Subcutaneous adipose tissue (tissue), 4 donors: Measurements from ENCODE around the gene NDUFA7. TPM values are rescaled to one million over a fixed set of nuclear protein-coding genes. Genes with fewer than 3 reads are reported as not detected.

Experiments used
- total RNA-seq, 4 donors: library from RNA; depleted of rRNA; stranded (reverse); fragments of >200 nt; gene quantifications; one replicate each; pipeline ENCODE4 v1.1.0, GENCODE V29; 2016
- TF ChIP-seq, protein P1 (sequence below): fragments of 450-650 bp; IDR thresholded peaks from one replicate; pipeline ENCODE4 v1.5.1; 2016; ENCODE audit warnings: low read depth, mild to moderate bottlenecking, control low read depth, antibody characterized with exemption, moderate library complexity

Gene NDUFA7
- total RNA-seq, 4 donors from 2014 or later: 15.8 to 51.8 (median 23.7) TPM

DNA sequence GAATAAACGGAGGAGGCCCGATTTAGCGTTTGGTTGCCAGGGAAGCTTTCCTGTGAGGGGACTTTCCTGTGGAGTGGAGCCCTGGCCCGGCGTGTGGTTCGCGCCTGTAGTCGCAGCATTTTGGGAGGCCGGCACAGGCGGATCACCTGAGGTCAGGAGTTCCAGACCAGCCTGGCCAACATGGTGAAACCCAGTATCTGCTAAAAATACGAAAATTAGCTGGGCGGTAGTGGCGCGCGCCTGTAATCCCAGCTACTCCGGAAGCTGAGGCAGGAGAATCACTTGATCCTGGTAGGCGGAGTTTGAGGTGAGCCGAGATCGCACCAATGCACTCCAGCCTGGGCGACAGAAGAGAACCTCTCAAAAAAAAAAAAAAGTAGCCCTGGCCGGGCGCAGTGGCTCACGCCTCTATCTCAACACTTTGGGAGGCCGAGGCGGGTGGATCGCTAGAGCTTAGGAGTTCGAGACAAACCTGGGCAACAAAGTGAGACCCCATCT lies 14.9 kb upstream of the NDUFA7 start:
- TF ChIP-seq, protein P1, sequence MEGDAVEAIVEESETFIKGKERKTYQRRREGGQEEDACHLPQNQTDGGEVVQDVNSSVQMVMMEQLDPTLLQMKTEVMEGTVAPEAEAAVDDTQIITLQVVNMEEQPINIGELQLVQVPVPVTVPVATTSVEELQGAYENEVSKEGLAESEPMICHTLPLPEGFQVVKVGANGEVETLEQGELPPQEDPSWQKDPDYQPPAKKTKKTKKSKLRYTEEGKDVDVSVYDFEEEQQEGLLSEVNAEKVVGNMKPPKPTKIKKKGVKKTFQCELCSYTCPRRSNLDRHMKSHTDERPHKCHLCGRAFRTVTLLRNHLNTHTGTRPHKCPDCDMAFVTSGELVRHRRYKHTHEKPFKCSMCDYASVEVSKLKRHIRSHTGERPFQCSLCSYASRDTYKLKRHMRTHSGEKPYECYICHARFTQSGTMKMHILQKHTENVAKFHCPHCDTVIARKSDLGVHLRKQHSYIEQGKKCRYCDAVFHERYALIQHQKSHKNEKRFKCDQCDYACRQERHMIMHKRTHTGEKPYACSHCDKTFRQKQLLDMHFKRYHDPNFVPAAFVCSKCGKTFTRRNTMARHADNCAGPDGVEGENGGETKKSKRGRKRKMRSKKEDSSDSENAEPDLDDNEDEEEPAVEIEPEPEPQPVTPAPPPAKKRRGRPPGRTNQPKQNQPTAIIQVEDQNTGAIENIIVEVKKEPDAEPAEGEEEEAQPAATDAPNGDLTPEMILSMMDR: no peak

DNA sequence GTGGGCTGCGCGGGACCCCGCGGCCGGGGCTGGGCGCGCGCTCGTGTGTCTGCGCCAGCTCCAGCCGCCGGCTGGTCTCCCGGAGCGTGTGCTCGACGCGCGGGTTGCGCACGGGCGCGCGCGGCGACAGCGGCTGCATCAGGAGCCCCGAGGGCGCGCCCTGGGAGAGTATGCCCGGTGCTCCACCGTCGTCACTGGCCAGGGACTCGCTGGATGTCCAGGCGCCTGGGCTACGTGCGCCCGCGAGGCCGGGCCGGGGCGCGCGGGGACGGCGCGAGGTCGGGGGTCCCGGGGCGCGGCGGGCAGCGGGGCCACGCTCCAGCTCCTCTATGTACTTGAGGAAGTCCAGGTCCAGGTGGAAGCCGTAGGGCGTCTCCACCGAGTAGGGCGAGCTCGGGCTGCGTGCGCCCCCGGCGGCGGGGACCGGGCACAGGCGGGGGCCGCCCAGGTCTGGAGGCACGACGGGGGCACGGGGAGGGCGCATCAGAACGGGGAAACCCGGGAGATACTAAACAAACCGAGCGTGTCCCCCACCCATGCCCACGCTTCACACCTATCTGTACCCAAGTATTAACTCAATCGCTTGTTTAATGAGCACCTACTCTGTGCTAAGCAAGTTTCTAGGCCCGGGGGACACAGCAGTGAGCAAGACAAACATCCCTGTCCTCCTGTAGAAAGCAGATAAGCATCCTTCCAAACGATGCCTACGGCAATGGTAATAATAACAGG lies 14.3 kb upstream of the NDUFA7 start:
- TF ChIP-seq, protein P1: no peak

DNA sequence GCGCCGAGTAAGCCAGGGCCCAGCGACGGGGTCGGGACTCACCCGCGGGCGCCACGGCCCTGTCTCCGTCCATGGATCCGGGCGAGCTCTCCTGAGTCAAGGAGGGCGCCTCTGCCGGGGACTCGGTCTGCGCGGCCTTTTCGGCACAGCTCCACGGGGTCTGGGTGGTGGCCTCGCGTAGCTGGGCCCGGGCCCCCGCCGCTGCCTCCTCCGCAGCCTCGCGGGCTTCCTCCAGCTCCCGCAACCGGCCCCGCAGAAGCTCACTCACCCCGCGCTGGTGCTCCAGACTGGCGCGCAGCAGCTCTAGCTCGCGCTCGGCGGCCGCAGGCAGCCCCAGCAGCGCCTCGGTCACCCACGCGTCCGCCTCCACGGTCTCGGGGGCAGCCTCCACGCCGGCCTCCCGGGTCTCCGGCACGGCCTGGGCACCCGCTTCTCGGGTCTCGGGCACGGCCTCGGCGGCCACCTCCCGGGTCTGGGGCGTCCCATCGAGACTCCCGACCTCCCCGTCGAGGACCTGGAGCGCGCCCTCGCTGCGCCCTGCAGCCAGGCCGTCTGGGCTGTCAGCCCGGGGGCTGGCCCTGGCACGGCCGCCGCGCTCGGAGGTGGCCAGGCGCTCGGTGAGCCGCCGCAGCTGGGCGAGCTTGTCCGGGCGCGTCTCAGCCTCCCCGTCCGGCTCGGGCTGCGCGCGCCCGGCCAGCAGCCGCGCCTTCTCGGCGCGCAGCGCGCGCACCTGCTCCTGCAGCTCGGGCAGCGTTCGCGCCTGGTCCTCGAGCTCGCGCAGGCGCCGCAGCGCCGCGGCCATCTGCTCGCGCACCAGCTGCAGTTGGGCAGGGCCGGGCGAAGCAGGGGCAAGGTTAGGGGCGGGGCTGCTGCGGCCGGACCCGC lies 13.5 kb upstream of the NDUFA7 start:
- TF ChIP-seq, protein P1: no peak

DNA sequence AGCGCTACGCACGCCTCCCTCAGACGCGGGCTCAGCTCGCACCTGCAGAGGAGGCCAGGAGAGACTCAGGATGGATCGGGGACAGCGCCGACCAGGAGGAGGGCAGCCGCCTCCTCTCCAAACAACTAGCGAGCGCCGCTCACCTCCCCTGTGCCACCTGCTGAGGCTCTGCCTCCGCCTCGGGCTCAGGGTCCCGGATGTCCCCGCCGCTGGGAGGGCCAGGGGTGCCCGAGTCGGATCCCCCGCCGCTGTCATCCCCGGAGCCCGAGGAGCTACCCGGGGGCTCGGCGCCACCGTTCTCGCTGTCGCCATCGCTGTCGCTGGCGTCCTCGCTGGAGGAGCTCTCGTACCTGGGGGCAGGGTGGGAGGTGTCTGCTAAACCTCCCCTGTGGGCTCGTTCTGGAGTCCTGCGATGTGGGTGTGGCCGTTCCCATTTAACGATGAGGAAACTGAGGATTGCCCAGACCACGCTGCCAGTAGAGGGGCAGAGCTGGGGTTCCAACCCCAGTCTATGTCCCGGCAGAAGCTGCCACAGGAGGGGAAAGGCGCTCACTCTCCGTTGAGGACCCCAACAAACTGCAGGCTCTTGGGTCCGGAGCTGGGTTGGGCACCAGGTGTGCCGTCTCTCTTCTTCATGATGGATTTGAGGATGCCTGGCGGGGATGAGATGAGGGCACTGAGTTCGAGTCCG lies 12.7 kb upstream of the NDUFA7 start:
- TF ChIP-seq, protein P1: no peak

DNA sequence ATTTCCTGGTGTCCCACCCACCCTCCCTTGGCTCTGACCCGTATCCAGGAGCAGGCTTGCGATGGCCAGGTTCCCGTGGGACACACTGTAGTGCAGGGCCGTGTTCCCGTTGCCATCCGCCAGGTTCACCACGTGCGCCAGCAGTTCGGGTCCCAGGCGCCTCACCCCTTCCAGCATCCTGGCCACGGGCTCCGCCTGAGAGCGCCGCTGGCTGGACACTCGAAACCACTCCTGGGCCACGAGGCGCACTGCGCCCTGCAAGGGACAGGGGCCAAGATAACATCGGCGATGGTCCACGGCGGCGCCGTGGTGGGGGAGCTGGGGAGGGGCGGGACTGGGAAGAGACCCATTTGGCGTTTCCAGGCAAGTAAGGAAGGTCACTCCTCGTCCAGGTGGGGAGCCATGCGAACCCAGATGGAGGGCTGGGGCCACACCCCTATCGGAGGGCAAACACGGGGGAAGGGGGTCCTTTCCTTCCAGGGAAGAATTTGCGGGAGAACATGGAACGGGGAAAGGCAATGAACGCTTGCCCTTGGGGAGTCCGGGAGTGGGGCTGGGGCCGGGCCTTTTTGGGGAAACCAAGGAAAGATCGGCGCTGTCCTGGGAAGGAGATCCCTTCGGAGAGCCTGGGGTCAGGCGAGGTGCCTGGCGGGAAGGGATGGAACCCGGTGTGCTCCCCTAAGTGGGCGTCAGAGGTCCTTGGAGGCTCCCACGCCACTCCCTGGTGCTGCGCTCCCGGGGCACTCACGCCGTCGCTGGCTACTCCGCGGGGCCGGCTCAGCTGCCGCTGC lies 12.0 kb upstream of the NDUFA7 start:
- TF ChIP-seq, protein P1: no peak

DNA sequence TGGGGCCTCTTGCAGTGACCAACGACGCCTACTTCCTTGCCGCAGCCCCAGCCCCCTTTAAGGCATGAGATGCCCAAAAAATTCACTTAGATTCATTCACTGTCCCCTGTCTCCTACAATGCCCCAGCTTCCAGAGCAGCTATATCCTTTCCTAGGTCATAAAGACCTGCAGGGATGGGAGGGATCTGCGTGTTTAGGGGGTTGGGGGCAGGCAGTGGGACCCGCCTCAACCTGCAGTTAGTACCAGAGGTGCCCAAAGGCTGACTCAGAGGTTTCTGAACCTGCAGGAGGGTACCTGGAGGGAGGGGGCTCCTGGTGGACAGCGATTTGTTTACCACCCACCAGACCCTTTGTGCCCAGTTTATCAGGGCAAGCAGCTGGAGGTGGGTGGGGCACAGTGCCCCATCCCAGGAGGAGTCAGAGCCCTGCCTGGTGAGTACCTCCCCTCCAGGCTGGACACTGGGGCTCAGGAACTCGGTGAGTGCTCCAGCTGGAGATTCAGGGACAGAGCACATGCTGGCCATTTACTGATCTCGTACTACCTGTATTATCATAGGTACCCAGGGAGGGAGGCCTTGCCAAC lies 10.2 kb upstream of the NDUFA7 start:
- TF ChIP-seq, protein P1: no peak
